Measurements from ENCODE around the gene WBP2NL.
"Not testable (repeated sequence)": the region's sequence is repeated elsewhere in the genome, so short reads cannot be mapped to it uniquely, and the experiment has no call there.

The WBP2NL gene
- 0.86 to 2.4 (median 1.9) reads per million in 3 donors for total RNA-seq

GRCh38 chr22:41998361-41999261, at the start of gene WBP2NL:
WBP2NL (plus strand) TSS chr22:41998788; CDS start chr22:41998819, 31 bp downstream.
- Histone ChIP-seq H3K27ac (ENCODE audit: insufficient read depth, low read length, poor library complexity, severe bottlenecking) (peak within 1 kb of the TSS; percentile 50), H3K4me1 (ENCODE audit: control insufficient read depth, insufficient read depth, low read length, poor library complexity, severe bottlenecking) (no peaks in the 10 kb centered on the region), H3K4me3 (ENCODE audit: insufficient read depth, low read depth, low read length, poor library complexity, severe bottlenecking) (peak within 1 kb of the TSS; percentile 56)

GRCh38 chr22:41948928-41949296, 49.7 kb upstream of the WBP2NL start:
- not testable (repeated sequence) for H3K36me3 ChIP-seq (ENCODE audit: control insufficient read depth, insufficient read depth, low read length); H3K4me3 ChIP-seq (ENCODE audit: insufficient read depth, low read depth, low read length, poor library complexity, severe bottlenecking); H3K9me3 ChIP-seq (ENCODE audit: control insufficient read depth, low read length); H3K27ac ChIP-seq (ENCODE audit: insufficient read depth, low read length, poor library complexity, severe bottlenecking); H3K27me3 ChIP-seq (replicated peaks; ENCODE audit: control insufficient read depth, insufficient read depth, low read length, poor library complexity, severe bottlenecking); DNase-seq
- peaks cover 17% of the 10 kb centered on the region for H3K4me1 ChIP-seq (ENCODE audit: control insufficient read depth, insufficient read depth, low read length, poor library complexity, severe bottlenecking)

More at GRCh38 chr22:41998361-41999261, at the start of gene WBP2NL:
- Histone ChIP-seq H3K27me3 (replicated peaks; ENCODE audit: control insufficient read depth, insufficient read depth, low read length, poor library complexity, severe bottlenecking) (no peaks in the 10 kb centered on the region), H3K36me3 (ENCODE audit: control insufficient read depth, insufficient read depth, low read length) (no peaks in the 10 kb centered on the region), H3K9me3 (ENCODE audit: control insufficient read depth, low read length) (no peaks in the 10 kb centered on the region)
- DNase-seq = peak; percentile 79 to 88 (median 79)

- Histone ChIP-seq H3K4me1 (ENCODE audit: control insufficient read depth, insufficient read depth, low read length, poor library complexity, severe bottlenecking) (peaks cover 17% of the 10 kb centered on the region), H3K4me3 (ENCODE audit: insufficient read depth, low read depth, low read length, poor library complexity, severe bottlenecking) (no peak overlapping the region), H3K27me3 (replicated peaks; ENCODE audit: control insufficient read depth, insufficient read depth, low read length, poor library complexity, severe bottlenecking) (no peaks in the 10 kb centered on the region), H3K27ac (ENCODE audit: insufficient read depth, low read length, poor library complexity, severe bottlenecking) (no peak overlapping the region), H3K9me3 (ENCODE audit: control insufficient read depth, low read length) (no peaks in the 10 kb centered on the region), H3K36me3 (ENCODE audit: control insufficient read depth, insufficient read depth, low read length) (no peaks in the 10 kb centered on the region)
- no peak for DNase-seq
Observed at GRCh38 chr22:41949297-41949965, 49.2 kb upstream of the WBP2NL start.

GRCh38 chr22:41951898-41952474, 46.6 kb upstream of the WBP2NL start, which contains the start of gene SMIM45:
SMIM45 (plus strand) TSS chr22:41952150.
- no peak within 1 kb of the TSS for H3K4me3 ChIP-seq (ENCODE audit: insufficient read depth, low read depth, low read length, poor library complexity, severe bottlenecking)
- DNase-seq = no peak
- no peaks in the 10 kb centered on the region for H3K36me3 ChIP-seq (ENCODE audit: control insufficient read depth, insufficient read depth, low read length)
- no peaks in the 10 kb centered on the region for H3K9me3 ChIP-seq (ENCODE audit: control insufficient read depth, low read length)
- peaks cover 6% of the 10 kb centered on the region for H3K4me1 ChIP-seq (ENCODE audit: control insufficient read depth, insufficient read depth, low read length, poor library complexity, severe bottlenecking)
- H3K27ac ChIP-seq (ENCODE audit: insufficient read depth, low read length, poor library complexity, severe bottlenecking) = no peak within 1 kb of the TSS
- H3K27me3 ChIP-seq (replicated peaks; ENCODE audit: control insufficient read depth, insufficient read depth, low read length, poor library complexity, severe bottlenecking) = no peaks in the 10 kb centered on the region

- no peaks in the 10 kb centered on the region for H3K4me1 ChIP-seq (ENCODE audit: control insufficient read depth, insufficient read depth, low read length, poor library complexity, severe bottlenecking)
- no peak for DNase-seq
- H3K4me3 ChIP-seq (ENCODE audit: insufficient read depth, low read depth, low read length, poor library complexity, severe bottlenecking) = no peak overlapping the region
Observed at GRCh38 chr22:41952713-41953112, 45.9 kb upstream of the WBP2NL start.

GRCh38 chr22:41957941-41958556, 40.5 kb upstream of the WBP2NL start:
- DNase-seq = no peak
- no peak overlapping the region for H3K4me3 ChIP-seq (ENCODE audit: insufficient read depth, low read depth, low read length, poor library complexity, severe bottlenecking)
- H3K4me1 ChIP-seq (ENCODE audit: control insufficient read depth, insufficient read depth, low read length, poor library complexity, severe bottlenecking) = no peaks in the 10 kb centered on the region
- no peaks in the 10 kb centered on the region for H3K9me3 ChIP-seq (ENCODE audit: control insufficient read depth, low read length)
- no peaks in the 10 kb centered on the region for H3K27me3 ChIP-seq (replicated peaks; ENCODE audit: control insufficient read depth, insufficient read depth, low read length, poor library complexity, severe bottlenecking)
- no peaks in the 10 kb centered on the region for H3K36me3 ChIP-seq (ENCODE audit: control insufficient read depth, insufficient read depth, low read length)
- H3K27ac ChIP-seq (ENCODE audit: insufficient read depth, low read length, poor library complexity, severe bottlenecking) = no peak overlapping the region

More at GRCh38 chr22:41952713-41953112, 45.9 kb upstream of the WBP2NL start:
- Histone ChIP-seq H3K27me3 (replicated peaks; ENCODE audit: control insufficient read depth, insufficient read depth, low read length, poor library complexity, severe bottlenecking) (no peaks in the 10 kb centered on the region), H3K27ac (ENCODE audit: insufficient read depth, low read length, poor library complexity, severe bottlenecking) (no peak overlapping the region), H3K9me3 (ENCODE audit: control insufficient read depth, low read length) (no peaks in the 10 kb centered on the region), H3K36me3 (ENCODE audit: control insufficient read depth, insufficient read depth, low read length) (no peaks in the 10 kb centered on the region)

- H3K4me1 ChIP-seq (ENCODE audit: control insufficient read depth, insufficient read depth, low read length, poor library complexity, severe bottlenecking) = no peaks in the 10 kb centered on the region
- H3K4me3 ChIP-seq (ENCODE audit: insufficient read depth, low read depth, low read length, poor library complexity, severe bottlenecking) = no peak overlapping the region
- no peaks in the 10 kb centered on the region for H3K36me3 ChIP-seq (ENCODE audit: control insufficient read depth, insufficient read depth, low read length)
- no peak for DNase-seq
- no peaks in the 10 kb centered on the region for H3K27me3 ChIP-seq (replicated peaks; ENCODE audit: control insufficient read depth, insufficient read depth, low read length, poor library complexity, severe bottlenecking)
- no peaks in the 10 kb centered on the region for H3K9me3 ChIP-seq (ENCODE audit: control insufficient read depth, low read length)
- H3K27ac ChIP-seq (ENCODE audit: insufficient read depth, low read length, poor library complexity, severe bottlenecking) = no peak overlapping the region
Observed at GRCh38 chr22:41963453-41964111, 35.0 kb upstream of the WBP2NL start.

- DNase-seq = no peak
- no peaks in the 10 kb centered on the region for H3K9me3 ChIP-seq (ENCODE audit: control insufficient read depth, low read length)
- no peaks in the 10 kb centered on the region for H3K4me1 ChIP-seq (ENCODE audit: control insufficient read depth, insufficient read depth, low read length, poor library complexity, severe bottlenecking)
- no peaks in the 10 kb centered on the region for H3K27me3 ChIP-seq (replicated peaks; ENCODE audit: control insufficient read depth, insufficient read depth, low read length, poor library complexity, severe bottlenecking)
- no peak overlapping the region for H3K27ac ChIP-seq (ENCODE audit: insufficient read depth, low read length, poor library complexity, severe bottlenecking)
- H3K36me3 ChIP-seq (ENCODE audit: control insufficient read depth, insufficient read depth, low read length) = no peaks in the 10 kb centered on the region
- H3K4me3 ChIP-seq (ENCODE audit: insufficient read depth, low read depth, low read length, poor library complexity, severe bottlenecking) = no peak overlapping the region
Observed at GRCh38 chr22:41964112-41964491, 34.5 kb upstream of the WBP2NL start.

GRCh38 chr22:41966225-41966606, 32.4 kb upstream of the WBP2NL start:
- Histone ChIP-seq H3K9me3 (ENCODE audit: control insufficient read depth, low read length) (no peaks in the 10 kb centered on the region), H3K27ac (ENCODE audit: insufficient read depth, low read length, poor library complexity, severe bottlenecking) (no peak overlapping the region), H3K4me3 (ENCODE audit: insufficient read depth, low read depth, low read length, poor library complexity, severe bottlenecking) (no peak overlapping the region), H3K27me3 (replicated peaks; ENCODE audit: control insufficient read depth, insufficient read depth, low read length, poor library complexity, severe bottlenecking) (no peaks in the 10 kb centered on the region), H3K36me3 (ENCODE audit: control insufficient read depth, insufficient read depth, low read length) (no peaks in the 10 kb centered on the region), H3K4me1 (ENCODE audit: control insufficient read depth, insufficient read depth, low read length, poor library complexity, severe bottlenecking) (no peaks in the 10 kb centered on the region)
- DNase-seq = no peak

All from effector memory CD4-positive, alpha-beta T cell (primary cell).